Muscle of leg (tissue), 11 donors: ENCODE results near the gene GPR78. TPM values are rescaled to one million over a fixed set of nuclear protein-coding genes. Genes with fewer than 3 reads are reported as not detected.

Experiments
- DNase-seq: peaks from one replicate; pipeline ENCODE4 v3.0.0; 2013
- H3K27ac ChIP-seq: one replicate; pipeline ENCODE4 v1.5.1; 2013; ENCODE audit warnings: mild to moderate bottlenecking, low read length, control low read depth
- H3K27me3 ChIP-seq: one replicate; pipeline ENCODE4 v1.6.1; 2013; ENCODE audit warnings: low read length; ENCODE audit not compliant: control insufficient read depth, insufficient read depth
- H3K36me3 ChIP-seq: one replicate; pipeline ENCODE4 v1.6.1; 2013; ENCODE audit warnings: low read length; ENCODE audit not compliant: control insufficient read depth, insufficient read depth
- H3K4me1 ChIP-seq: one replicate; pipeline ENCODE4 v1.6.1; 2013; ENCODE audit warnings: low read length; ENCODE audit not compliant: control insufficient read depth, insufficient read depth
- H3K4me3 ChIP-seq: one replicate; pipeline ENCODE4 v1.5.1; 2013; ENCODE audit warnings: low read length, control low read depth
- H3K9me3 ChIP-seq: replicated peaks from 2 replicates; pipeline ENCODE4 v1.6.1; 2013; ENCODE audit warnings: low read depth, low read length; ENCODE audit not compliant: control insufficient read depth
- WGBS: methylation state at CpG from one replicate; pipeline ENCODE4 v1.1.5; 2013; ENCODE audit warnings: missing lambda C conversion rate; ENCODE audit not compliant: insufficient coverage; 5-methylcytosine and 5-hydroxymethylcytosine counted together
- polyA plus RNA-seq, 8 donors: library from polyadenylated mRNA; unstranded; fragments of 120-200 nt; gene quantifications; one replicate each; pipeline versions ENCODE4 v1.2.1 to v1.2.3, GENCODE V29; 2013; ENCODE audit warnings: inconsistent platforms in 1 of 8, low replicate concordance in 1 of 8; ENCODE audit not compliant: insufficient read length in 8 of 8, insufficient read depth in 1 of 8
- total RNA-seq: library from RNA; stranded (reverse); fragments of 120-200 nt; gene quantifications from one replicate; pipeline ENCODE4 v1.2.4, GENCODE V29; 2013

The GPR78 gene
- total and polyA plus RNA-seq, 9 donors: 0.29 to 0.93 (median 0.61) TPM

DNA sequence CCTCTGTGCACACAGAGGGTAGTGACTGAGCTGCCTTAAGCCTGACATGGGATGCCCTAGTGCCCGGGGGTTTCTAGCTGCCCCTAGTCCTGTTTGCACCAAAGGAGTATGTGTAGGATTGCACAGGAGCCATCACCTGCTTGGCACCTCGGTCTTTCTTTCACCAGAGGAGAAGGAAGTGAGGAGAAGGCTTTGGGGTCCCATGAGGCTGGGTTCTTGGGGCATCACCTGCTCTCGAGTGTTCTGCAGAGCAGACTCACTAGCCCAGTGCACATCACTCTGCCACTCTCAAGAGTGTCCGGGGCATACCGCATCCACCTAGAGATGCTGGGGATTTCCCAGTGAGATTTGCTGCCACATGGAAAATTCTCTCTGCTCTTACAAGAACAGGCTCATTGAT, 40.5 kb upstream of the GPR78 start:
- peaks cover 7% of the 10 kb centered on the region for H3K4me1 ChIP-seq
- H3K36me3 ChIP-seq: no peaks in the 10 kb centered on the region
- H3K4me3 ChIP-seq: no peak overlapping the region
- no peaks in the 10 kb centered on the region for H3K27me3 ChIP-seq
- no peak for DNase-seq
- no peaks in the 10 kb centered on the region for H3K9me3 ChIP-seq
- H3K27ac ChIP-seq: no peak overlapping the region
- WGBS: 69% methylated on average over 3 of the region's 5 CpGs

DNA sequence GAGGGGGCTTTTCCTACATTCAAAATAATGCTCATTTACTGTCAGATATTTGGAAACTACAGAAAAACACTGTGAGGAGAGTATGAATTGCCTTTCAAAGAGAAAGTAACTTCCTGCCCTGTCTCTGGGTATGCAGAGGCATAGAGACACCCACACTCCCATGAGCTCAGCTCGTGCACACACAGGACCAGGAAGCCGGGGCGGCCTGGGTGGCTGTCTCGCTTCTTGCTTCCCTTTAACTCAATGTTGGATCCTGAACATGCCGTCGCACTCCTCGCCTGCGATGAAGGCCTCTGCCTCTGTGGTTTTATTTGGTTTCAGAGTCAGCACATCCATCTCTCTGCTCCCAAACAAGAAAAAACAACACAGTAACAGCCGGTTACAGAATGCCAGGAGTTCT, 40.1 kb upstream of the GPR78 start:
- 75% methylated on average over 7 of the region's 9 CpGs for WGBS
- DNase-seq: no peak
- Histone ChIP-seq H3K27ac (no peak overlapping the region), H3K4me3 (no peak overlapping the region), H3K4me1 (peaks cover 10% of the 10 kb centered on the region), H3K27me3 (no peaks in the 10 kb centered on the region), H3K9me3 (no peaks in the 10 kb centered on the region), H3K36me3 (no peaks in the 10 kb centered on the region)

- DNase-seq: no peak
- H3K4me1 ChIP-seq: peaks cover 10% of the 10 kb centered on the region
Observed at GRCh38 chr4:8540586-8540985, 39.6 kb upstream of the GPR78 start.

DNA sequence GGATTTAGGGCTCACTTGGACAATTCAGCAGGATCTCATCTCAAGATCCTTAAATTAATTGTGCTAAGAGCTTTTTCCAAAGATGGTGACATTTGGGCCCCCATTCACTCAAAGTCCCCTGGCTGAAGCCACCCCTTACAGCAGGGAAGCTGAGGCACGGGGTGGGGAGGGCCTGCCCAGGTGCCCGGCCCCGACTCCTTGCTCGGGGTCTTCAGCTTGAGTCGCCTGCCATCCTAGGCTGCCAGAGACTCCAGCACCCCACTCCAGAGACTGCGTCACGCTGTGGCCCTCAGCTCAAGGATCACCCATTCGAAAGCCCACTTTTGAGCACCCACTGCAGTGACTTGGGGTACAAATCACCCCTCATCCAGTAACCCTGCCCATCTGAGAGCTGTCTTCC, 39.2 kb upstream of the GPR78 start:
- no peak overlapping the region for H3K27ac ChIP-seq
- H3K4me3 ChIP-seq: no peak overlapping the region
- H3K36me3 ChIP-seq: no peaks in the 10 kb centered on the region
- H3K9me3 ChIP-seq: no peaks in the 10 kb centered on the region
- 95% methylated on average over 7 of the region's 8 CpGs for WGBS
- no peak for DNase-seq
- H3K27me3 ChIP-seq: peaks cover 2% of the 10 kb centered on the region
- peaks cover 10% of the 10 kb centered on the region for H3K4me1 ChIP-seq

More at GRCh38 chr4:8540586-8540985, 39.6 kb upstream of the GPR78 start:
- no peak overlapping the region for H3K27ac ChIP-seq
- no peaks in the 10 kb centered on the region for H3K27me3 ChIP-seq
- 65% methylated on average over 11 of the region's 11 CpGs for WGBS
- H3K36me3 ChIP-seq: no peaks in the 10 kb centered on the region
- no peaks in the 10 kb centered on the region for H3K9me3 ChIP-seq
- H3K4me3 ChIP-seq: no peak overlapping the region

GRCh38 chr4:8541981-8542715, 38.0 kb upstream of the GPR78 start:
- Histone ChIP-seq H3K9me3 (no peaks in the 10 kb centered on the region), H3K27me3 (peaks cover 2% of the 10 kb centered on the region), H3K4me3 (no peak overlapping the region), H3K27ac (no peak overlapping the region), H3K4me1 (peaks cover 5% of the 10 kb centered on the region), H3K36me3 (no peaks in the 10 kb centered on the region)
- DNase-seq: no peak
- WGBS: 73% methylated on average over 16 of the region's 17 CpGs

DNA sequence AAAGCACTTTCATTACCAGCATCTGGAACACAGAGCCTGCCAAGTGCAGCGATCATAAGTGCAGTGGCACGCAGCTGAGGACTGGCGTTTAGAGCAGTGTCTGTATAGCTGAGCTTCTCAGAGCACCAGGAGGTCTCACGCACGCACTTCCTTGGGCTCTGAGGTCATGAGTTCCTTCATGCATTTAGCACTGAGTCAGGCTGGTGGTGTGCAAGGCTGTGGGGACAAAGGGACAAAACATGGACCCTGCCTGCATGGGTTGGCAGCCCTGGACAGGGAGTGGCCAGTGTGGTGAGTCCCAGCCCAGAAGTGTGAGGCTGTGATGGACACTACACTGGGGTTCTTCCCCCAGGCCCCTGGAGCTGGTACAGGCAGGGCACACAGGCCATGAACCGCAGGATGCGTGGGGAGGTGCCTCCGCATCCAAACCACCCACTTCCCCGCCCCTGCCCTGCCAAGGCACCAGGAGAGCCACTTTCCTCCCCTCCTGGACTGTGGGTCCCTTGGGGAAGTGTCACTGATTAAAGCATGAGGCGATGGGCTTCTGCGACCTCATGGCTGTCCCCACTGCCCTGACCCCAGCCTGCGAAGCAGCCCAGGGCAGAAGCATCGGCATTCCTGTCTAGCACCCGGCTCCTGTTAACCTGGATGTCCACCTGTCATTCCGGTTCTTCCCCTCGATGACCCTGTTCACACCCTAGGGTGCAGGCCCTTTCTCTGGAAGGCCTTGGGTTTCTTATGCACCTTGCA, 37.2 kb upstream of the GPR78 start:
- Histone ChIP-seq H3K27ac (no peak overlapping the region), H3K4me3 (no peak overlapping the region), H3K36me3 (no peaks in the 10 kb centered on the region), H3K4me1 (peaks cover 3% of the 10 kb centered on the region), H3K27me3 (peaks cover 2% of the 10 kb centered on the region), H3K9me3 (no peaks in the 10 kb centered on the region)
- 79% methylated on average over 11 of the region's 16 CpGs for WGBS
- no peak for DNase-seq

GRCh38 chr4:8543623-8544022, 36.6 kb upstream of the GPR78 start:
- peaks cover 4% of the 10 kb centered on the region for H3K27me3 ChIP-seq
- 95% methylated on average over 3 of the region's 10 CpGs for WGBS

DNA sequence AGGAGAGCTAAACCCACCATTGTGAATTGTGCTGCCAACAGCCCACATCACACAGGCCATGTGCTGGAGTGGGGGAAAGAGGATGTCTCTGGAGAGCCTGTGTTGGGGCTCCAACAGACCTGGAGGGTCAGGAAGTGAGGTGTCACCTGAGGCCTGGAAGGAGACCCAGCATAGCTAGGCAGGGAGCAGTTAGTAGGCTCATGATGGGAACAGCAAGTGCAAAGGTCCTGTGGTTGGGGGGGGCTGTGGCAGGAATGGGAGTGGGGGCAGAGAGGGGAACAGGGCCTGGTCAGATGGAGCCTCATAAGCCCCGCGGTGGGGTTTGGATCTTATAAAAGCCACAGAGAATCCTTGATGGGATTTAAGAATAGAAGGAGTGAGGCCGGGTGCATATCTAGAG, 35.9 kb upstream of the GPR78 start:
- no peak overlapping the region for H3K4me3 ChIP-seq
- no peaks in the 10 kb centered on the region for H3K36me3 ChIP-seq
- 93% methylated on average over 3 of the region's 3 CpGs for WGBS
- no peak overlapping the region for H3K27ac ChIP-seq
- no peak for DNase-seq
- peaks cover 4% of the 10 kb centered on the region for H3K27me3 ChIP-seq
- no peaks in the 10 kb centered on the region for H3K9me3 ChIP-seq
- H3K4me1 ChIP-seq: peaks cover 3% of the 10 kb centered on the region

More at GRCh38 chr4:8543623-8544022, 36.6 kb upstream of the GPR78 start:
- Histone ChIP-seq H3K27ac (no peak overlapping the region), H3K9me3 (no peaks in the 10 kb centered on the region), H3K4me3 (no peak overlapping the region), H3K36me3 (no peaks in the 10 kb centered on the region), H3K4me1 (peaks cover 3% of the 10 kb centered on the region)
- DNase-seq: no peak

- peaks cover 4% of the 10 kb centered on the region for H3K27me3 ChIP-seq
- H3K4me1 ChIP-seq: peaks cover 3% of the 10 kb centered on the region
- H3K36me3 ChIP-seq: no peaks in the 10 kb centered on the region
- H3K9me3 ChIP-seq: no peaks in the 10 kb centered on the region
- 62% methylated on average over 31 of the region's 32 CpGs for WGBS
- no peak overlapping the region for H3K27ac ChIP-seq
- no peak overlapping the region for H3K4me3 ChIP-seq
- DNase-seq: peak; percentile 33
Observed at GRCh38 chr4:8544741-8545438, 35.3 kb upstream of the GPR78 start.

DNA sequence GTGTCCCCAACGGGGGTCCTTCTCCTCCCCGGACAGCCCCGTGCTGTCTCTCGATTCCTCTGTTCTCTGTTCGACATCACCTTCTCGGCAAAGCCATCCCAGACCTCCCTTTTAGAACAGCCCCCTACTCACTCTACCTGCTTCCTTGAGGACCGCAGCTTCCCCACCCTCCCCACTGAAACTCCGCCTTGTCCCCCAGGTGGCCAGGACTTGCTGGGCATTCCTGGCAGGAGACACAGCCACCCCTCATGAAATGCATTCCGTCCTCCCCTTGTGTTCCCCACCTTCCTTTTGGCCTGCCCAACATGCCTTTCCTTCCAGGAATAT, 34.8 kb upstream of the GPR78 start:
- Histone ChIP-seq H3K4me3 (no peak overlapping the region), H3K27me3 (peaks cover 4% of the 10 kb centered on the region), H3K4me1 (peaks cover 3% of the 10 kb centered on the region), H3K9me3 (no peaks in the 10 kb centered on the region), H3K36me3 (no peaks in the 10 kb centered on the region), H3K27ac (no peak overlapping the region)
- DNase-seq: no peak
- 69% methylated on average over 8 of the region's 9 CpGs for WGBS
